ENCODE data around the gene NFIB. TPM values are rescaled to one million over a fixed set of nuclear protein-coding genes. Genes with fewer than 3 reads are reported as not detected.

NFIB gene
- total RNA-seq, 1 donor from 2014 or later = 38.4 TPM

- DNase-seq (ENCODE audit: low spot score) (no peak), ATAC-seq (no peak)
Observed at GRCh38 chr9:14165376-14166035, 148.4 kb downstream of the NFIB start.

- no peak for DNase-seq (ENCODE audit: low spot score)
- no peak for ATAC-seq
Observed at GRCh38 chr9:14164908-14165307, 149.0 kb downstream of the NFIB start.

GRCh38 chr9:14159440-14160216 lies 154.3 kb downstream of the NFIB start:
- DNase-seq (ENCODE audit: low spot score) = no peak
- ATAC-seq = no peak

GRCh38 chr9:14158916-14159315 lies 155.0 kb downstream of the NFIB start:
- no peak for ATAC-seq
- no peak for DNase-seq (ENCODE audit: low spot score)

- no peak for ATAC-seq
- DNase-seq (ENCODE audit: low spot score) = no peak
Observed at GRCh38 chr9:14158136-14158813, 155.7 kb downstream of the NFIB start.

- ATAC-seq (no peak), DNase-seq (ENCODE audit: low spot score) (no peak)
Observed at GRCh38 chr9:14157191-14157590, 156.8 kb downstream of the NFIB start.

- DNase-seq (ENCODE audit: low spot score) (no peak), ATAC-seq (no peak)
Observed at GRCh38 chr9:14156046-14156445, 157.9 kb downstream of the NFIB start.

GRCh38 chr9:14155237-14155636 lies 158.7 kb downstream of the NFIB start:
- ATAC-seq (peak; percentile 31), DNase-seq (ENCODE audit: low spot score) (no peak)

- no peak for DNase-seq (ENCODE audit: low spot score)
- no peak for ATAC-seq
Observed at GRCh38 chr9:14153310-14153720, 160.6 kb downstream of the NFIB start.

GRCh38 chr9:14151451-14151850 lies 162.5 kb downstream of the NFIB start:
- DNase-seq (ENCODE audit: low spot score) = no peak
- peak; percentile 27 for ATAC-seq

GRCh38 chr9:14148501-14149103 lies 165.3 kb downstream of the NFIB start:
- no peak for ATAC-seq
- DNase-seq (ENCODE audit: low spot score) = no peak

- ATAC-seq = no peak
- DNase-seq (ENCODE audit: low spot score) = no peak
Observed at GRCh38 chr9:14147738-14148137, 166.2 kb downstream of the NFIB start.

GRCh38 chr9:14146201-14146874 lies 167.6 kb downstream of the NFIB start:
- DNase-seq (ENCODE audit: low spot score) = no peak
- no peak for ATAC-seq

GRCh38 chr9:14144215-14144614 lies 169.7 kb downstream of the NFIB start:
- no peak for ATAC-seq
- no peak for DNase-seq (ENCODE audit: low spot score)

- no peak for DNase-seq (ENCODE audit: low spot score)
Observed at GRCh38 chr9:14141699-14142098, 172.2 kb downstream of the NFIB start.

GRCh38 chr9:14140096-14140697 lies 173.7 kb downstream of the NFIB start:
- DNase-seq (ENCODE audit: low spot score) = no peak
- no peak for ATAC-seq

More at GRCh38 chr9:14141699-14142098, 172.2 kb downstream of the NFIB start:
- no peak for ATAC-seq

GRCh38 chr9:14139287-14139686 lies 174.7 kb downstream of the NFIB start:
- no peak for DNase-seq (ENCODE audit: low spot score)

GRCh38 chr9:14136646-14137370 lies 177.1 kb downstream of the NFIB start:
- ATAC-seq (no peak), DNase-seq (ENCODE audit: low spot score) (no peak)

More at GRCh38 chr9:14139287-14139686, 174.7 kb downstream of the NFIB start:
- ATAC-seq = no peak

GRCh38 chr9:14136047-14136635 lies 177.8 kb downstream of the NFIB start:
- ATAC-seq (no peak), DNase-seq (ENCODE audit: low spot score) (no peak)
